PC-9 (cell line): ENCODE results near the gene ATP7A. TPM values are rescaled to one million over a fixed set of nuclear protein-coding genes. Genes with fewer than 3 reads are reported as not detected.

Experiments used
- BruUV-seq: library from RNA; stranded (reverse); fragments of 400-500 nt; replicated peaks from 2 replicates; lab custom pipeline; 2021; lab: Mats Ljungman, UMichigan
- CTCF ChIA-PET: fragments of 300-600 bp; sonication (Branson Sonifier 250); formaldehyde crosslinking; loops from one replicate; lab custom pipeline; 2022; ENCODE audit warnings: antibody characterized with exemption; lab: Charles Lee
- POLR2A ChIA-PET: fragments of 300-600 bp; sonication (Branson Sonifier 250); formaldehyde crosslinking; loops from one replicate; lab custom pipeline; 2022; ENCODE audit warnings: antibody characterized with exemption; ENCODE audit not compliant: unreplicated experiment; lab: Charles Lee
- DNase-seq, 2 experiments: peaks; one replicate each; pipeline versions ENCODE4 v3.0.0 to v3.0.0-alpha.2; 2015 to 2022; ENCODE audit warnings: mixed read lengths in 1 of 2
- H2AFZ ChIP-seq: fragments of 200-600 bp; sonication (generic); 2 replicates; pipeline ENCODE4 v1.8.1; 2017; ENCODE audit warnings: antibody characterized with exemption
- H3F3A ChIP-seq: fragments of 200-600 bp; sonication (generic); 2 replicates; pipeline ENCODE4 v1.8.1; 2017; ENCODE audit warnings: antibody characterized with exemption, mild to moderate bottlenecking, low read depth; ENCODE audit not compliant: insufficient read depth
- H3K27ac ChIP-seq: fragments of 200-600 bp; sonication (generic); 2 replicates; pipeline ENCODE4 v1.6.1; 2016; ENCODE audit warnings: mixed run types
- H3K27me3 ChIP-seq: fragments of 200-600 bp; sonication (generic); 2 replicates; pipeline ENCODE4 v1.6.1; 2016; ENCODE audit warnings: low read depth, mixed run types; ENCODE audit not compliant: insufficient read depth
- H3K36me3 ChIP-seq: fragments of 200-600 bp; sonication (generic); 2 replicates; pipeline ENCODE4 v1.6.1; 2016; ENCODE audit warnings: low read depth, mixed run types
- H3K4me1 ChIP-seq: fragments of 200-600 bp; sonication (generic); replicated peaks from 2 replicates; pipeline ENCODE4 v1.6.1; 2016; ENCODE audit warnings: mixed run types; ENCODE audit not compliant: insufficient read depth
- H3K4me2 ChIP-seq: fragments of 200-600 bp; sonication (generic); 2 replicates; pipeline ENCODE4 v1.6.1; 2017; ENCODE audit warnings: mixed run types
- H3K4me3 ChIP-seq: fragments of 200-600 bp; sonication (generic); 2 replicates; pipeline ENCODE4 v1.6.1; 2016; ENCODE audit warnings: mixed run types
- H3K79me2 ChIP-seq: fragments of 200-600 bp; sonication (generic); 2 replicates; pipeline ENCODE4 v1.6.1; 2017; ENCODE audit warnings: low read depth, mixed run types
- H3K9me2 ChIP-seq: fragments of 200-600 bp; sonication (generic); 2 replicates; pipeline ENCODE4 v1.8.1; 2017; ENCODE audit warnings: mild to moderate bottlenecking; ENCODE audit not compliant: insufficient read depth
- H3K9me3 ChIP-seq: fragments of 200-600 bp; sonication (generic); 2 replicates; pipeline ENCODE4 v1.8.1; 2016; ENCODE audit warnings: low read depth; ENCODE audit not compliant: insufficient read depth
- H4K20me1 ChIP-seq: fragments of 200-600 bp; sonication (generic); 2 replicates; pipeline ENCODE4 v1.8.1; 2017; ENCODE audit not compliant: insufficient read depth
- EZH2 ChIP-seq: fragments of 200-600 bp; sonication (generic); IDR thresholded peaks from 2 replicates; pipeline ENCODE4 v1.8.0; 2017; ENCODE audit warnings: antibody characterized with exemption, low read depth
- intact Hi-C: fragments of 100-400 bp; cut with micrococcal nuclease; formaldehyde crosslinking; loops from one replicate; pipeline ENCODE4 v1.10.0; 2022; ENCODE audit not compliant: unreplicated experiment
- total RNA-seq: library from RNA; stranded (reverse); gene quantifications from 2 replicates; pipeline ENCODE4 v1.2.3, GENCODE V29; 2021
- TF ChIP-seq, protein P1 (sequence below): fragments of 200-600 bp; sonication (generic); conservative IDR thresholded peaks from 2 replicates; pipeline ENCODE4 v1.6.1; 2017; ENCODE audit warnings: mixed run types, antibody characterized with exemption, mild to moderate bottlenecking, moderate library complexity

ATP7A gene
- total RNA-seq, 1 experiment from 2014 or later = 13.8 TPM

DNA sequence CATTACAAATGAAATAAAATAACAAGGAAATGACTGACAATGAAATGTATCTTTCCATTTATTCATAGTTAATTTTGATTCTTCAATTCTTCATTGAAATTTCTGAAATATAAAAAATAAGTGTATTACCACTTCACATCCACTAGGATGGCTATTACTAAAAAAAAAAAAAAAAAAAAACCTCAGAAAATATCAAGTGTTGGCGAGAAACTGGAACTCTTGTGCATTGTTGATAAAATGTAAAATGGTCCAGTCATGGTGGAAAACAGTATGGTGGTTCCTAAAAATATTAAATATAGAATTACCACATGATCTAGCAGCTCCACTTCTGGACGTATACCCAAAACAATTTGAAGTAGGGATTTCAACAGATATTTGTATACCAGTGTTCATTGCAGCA, 36.1 kb downstream of the ATP7A start:
- H3K4me2 ChIP-seq = no peak overlapping the region
- H3K27me3 ChIP-seq = no peaks in the 10 kb centered on the region
- BruUV-seq = no TSS peak
- intact Hi-C loops = no loop called here
- TF ChIP-seq EZH2 = no peak
- TF ChIP-seq, protein P1, sequence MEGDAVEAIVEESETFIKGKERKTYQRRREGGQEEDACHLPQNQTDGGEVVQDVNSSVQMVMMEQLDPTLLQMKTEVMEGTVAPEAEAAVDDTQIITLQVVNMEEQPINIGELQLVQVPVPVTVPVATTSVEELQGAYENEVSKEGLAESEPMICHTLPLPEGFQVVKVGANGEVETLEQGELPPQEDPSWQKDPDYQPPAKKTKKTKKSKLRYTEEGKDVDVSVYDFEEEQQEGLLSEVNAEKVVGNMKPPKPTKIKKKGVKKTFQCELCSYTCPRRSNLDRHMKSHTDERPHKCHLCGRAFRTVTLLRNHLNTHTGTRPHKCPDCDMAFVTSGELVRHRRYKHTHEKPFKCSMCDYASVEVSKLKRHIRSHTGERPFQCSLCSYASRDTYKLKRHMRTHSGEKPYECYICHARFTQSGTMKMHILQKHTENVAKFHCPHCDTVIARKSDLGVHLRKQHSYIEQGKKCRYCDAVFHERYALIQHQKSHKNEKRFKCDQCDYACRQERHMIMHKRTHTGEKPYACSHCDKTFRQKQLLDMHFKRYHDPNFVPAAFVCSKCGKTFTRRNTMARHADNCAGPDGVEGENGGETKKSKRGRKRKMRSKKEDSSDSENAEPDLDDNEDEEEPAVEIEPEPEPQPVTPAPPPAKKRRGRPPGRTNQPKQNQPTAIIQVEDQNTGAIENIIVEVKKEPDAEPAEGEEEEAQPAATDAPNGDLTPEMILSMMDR = peak; percentile 25; the same call in 1 of the 2 replicates
- H3F3A ChIP-seq = no peaks in the 10 kb centered on the region
- no peak for DNase-seq
- no peaks in the 10 kb centered on the region; the same call in 1 of the 2 replicates for H3K4me1 ChIP-seq
- no peak overlapping the region for H2AFZ ChIP-seq
- H3K9me3 ChIP-seq = no peaks in the 10 kb centered on the region
- no peaks in the 10 kb centered on the region for H3K79me2 ChIP-seq
- POLR2A ChIA-PET = no interaction called here
- no peaks in the 10 kb centered on the region for H3K36me3 ChIP-seq
- CTCF ChIA-PET = no interaction called here
- no peaks in the 10 kb centered on the region for H3K9me2 ChIP-seq
- no peak overlapping the region for H3K4me3 ChIP-seq
- no peaks in the 10 kb centered on the region for H4K20me1 ChIP-seq
- no peak overlapping the region for H3K27ac ChIP-seq

DNA sequence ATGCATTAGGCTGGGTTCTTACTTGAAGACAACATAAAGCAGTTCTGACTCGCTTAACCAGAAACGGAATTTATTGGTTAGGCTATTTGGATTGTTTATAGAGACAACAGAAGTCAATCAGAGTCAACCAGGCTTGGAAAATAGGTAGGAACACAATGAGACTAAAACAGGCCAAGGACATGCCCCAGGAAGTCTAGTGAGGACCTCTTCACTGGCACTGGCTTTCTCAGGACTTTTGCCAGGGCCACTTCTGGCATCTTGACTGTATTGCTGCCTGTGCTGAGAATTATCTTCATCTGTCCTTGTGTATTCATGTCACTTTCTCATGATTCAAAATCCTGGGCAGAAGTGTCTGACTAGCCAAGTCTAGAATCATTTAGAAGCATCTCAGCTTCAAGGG, 39.3 kb downstream of the ATP7A start:
- Histone ChIP-seq H3K9me2 (no peaks in the 10 kb centered on the region), H4K20me1 (no peaks in the 10 kb centered on the region), H3K27ac (no peak overlapping the region), H3K9me3 (no peaks in the 10 kb centered on the region), H3F3A (peaks cover 6% of the 10 kb centered on the region; the same call in 1 of the 2 replicates), H3K4me1 (peaks cover 17% of the 10 kb centered on the region), H3K27me3 (no peaks in the 10 kb centered on the region), H3K4me2 (no peak overlapping the region), H3K79me2 (no peaks in the 10 kb centered on the region), H3K36me3 (no peaks in the 10 kb centered on the region), H3K4me3 (no peak overlapping the region), H2AFZ (no peak overlapping the region)
- no peak for DNase-seq
- no TSS peak for BruUV-seq
- TF ChIP-seq EZH2 = no peak
- TF ChIP-seq, protein P1 = no peak
- intact Hi-C loops = no loop called here
- ChIA-PET CTCF (no interaction called here), POLR2A (no interaction called here)

DNA sequence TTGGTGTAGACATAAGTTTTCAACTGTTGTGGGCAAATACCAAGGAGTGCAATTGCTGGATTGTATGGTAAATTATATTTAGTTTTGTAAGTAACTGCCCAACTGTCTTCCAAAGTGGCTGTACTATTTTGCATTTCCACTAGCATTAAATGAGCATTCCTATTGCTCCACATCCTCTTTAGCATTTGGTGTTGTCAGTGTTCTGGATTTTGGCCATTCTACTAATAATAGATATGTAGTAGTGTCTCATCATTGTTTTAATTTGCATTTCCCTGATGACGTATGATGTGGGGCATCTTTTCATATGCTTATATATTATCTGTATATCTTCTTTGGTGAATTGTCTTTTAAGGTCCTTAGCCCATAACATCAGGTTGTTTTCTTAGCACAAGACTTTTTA, 41.7 kb downstream of the ATP7A start:
- intact Hi-C loops = no loop called here
- no peak for DNase-seq
- Histone ChIP-seq H3K27ac (no peak overlapping the region), H3K4me1 (peaks cover 17% of the 10 kb centered on the region), H4K20me1 (no peaks in the 10 kb centered on the region), H3K79me2 (no peaks in the 10 kb centered on the region), H3K36me3 (no peaks in the 10 kb centered on the region), H2AFZ (no peak overlapping the region), H3K9me2 (no peaks in the 10 kb centered on the region), H3K9me3 (no peaks in the 10 kb centered on the region), H3K27me3 (no peaks in the 10 kb centered on the region), H3K4me3 (no peak overlapping the region), H3F3A (peaks cover 6% of the 10 kb centered on the region; the same call in 1 of the 2 replicates), H3K4me2 (no peak overlapping the region)
- ChIA-PET POLR2A (no interaction called here), CTCF (no interaction called here)
- BruUV-seq = no TSS peak
- TF ChIP-seq EZH2 = no peak
- TF ChIP-seq, protein P1 = no peak
